NCI-H1105 (cell line): ENCODE results near the gene ATXN1.

Source experiments
- DNase-seq: peaks from one replicate; lab custom pipeline; 2025; lab: John Stamatoyannopoulos, UW

The ATXN1 gene

GRCh38 chr6:16533210-16533609, 228.1 kb downstream of the ATXN1 start:
- DNase-seq = no peak

- DNase-seq = no peak
These were observed 233.6 kb downstream of the ATXN1 start for GRCh38 chr6:16527691-16528090.

- DNase-seq = no peak
These were observed 236.9 kb downstream of the ATXN1 start for GRCh38 chr6:16524380-16524707.

- DNase-seq = no peak
These were observed 237.5 kb downstream of the ATXN1 start for GRCh38 chr6:16523606-16524379.

GRCh38 chr6:16522937-16523336, 238.3 kb downstream of the ATXN1 start:
- no peak for DNase-seq

GRCh38 chr6:16521528-16521927, 239.7 kb downstream of the ATXN1 start:
- DNase-seq = no peak

- DNase-seq = no peak
These were observed 241.7 kb downstream of the ATXN1 start for GRCh38 chr6:16519265-16520242.

- DNase-seq = no peak
These were observed 243.0 kb downstream of the ATXN1 start for GRCh38 chr6:16518265-16518664.

DNA sequence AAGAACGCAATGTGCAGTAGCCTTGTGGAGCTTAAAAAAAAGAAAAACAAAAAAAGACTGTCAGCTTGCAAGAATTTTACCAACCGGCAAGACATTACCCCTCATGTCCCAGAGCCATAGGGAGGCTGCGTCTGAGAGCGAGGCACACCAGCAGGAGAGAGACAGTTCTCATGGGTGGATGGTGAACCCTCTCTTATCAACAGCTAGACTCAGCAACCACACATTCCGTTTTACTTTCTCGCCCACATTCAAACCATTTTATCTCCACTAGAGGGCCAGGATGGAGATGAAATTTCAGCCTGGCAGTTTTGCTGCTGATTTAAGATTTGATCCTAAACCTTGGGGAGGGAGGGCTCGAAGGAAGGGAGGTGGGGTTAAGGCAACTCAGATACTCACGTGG, 247.0 kb downstream of the ATXN1 start:
- no peak for DNase-seq

DNA sequence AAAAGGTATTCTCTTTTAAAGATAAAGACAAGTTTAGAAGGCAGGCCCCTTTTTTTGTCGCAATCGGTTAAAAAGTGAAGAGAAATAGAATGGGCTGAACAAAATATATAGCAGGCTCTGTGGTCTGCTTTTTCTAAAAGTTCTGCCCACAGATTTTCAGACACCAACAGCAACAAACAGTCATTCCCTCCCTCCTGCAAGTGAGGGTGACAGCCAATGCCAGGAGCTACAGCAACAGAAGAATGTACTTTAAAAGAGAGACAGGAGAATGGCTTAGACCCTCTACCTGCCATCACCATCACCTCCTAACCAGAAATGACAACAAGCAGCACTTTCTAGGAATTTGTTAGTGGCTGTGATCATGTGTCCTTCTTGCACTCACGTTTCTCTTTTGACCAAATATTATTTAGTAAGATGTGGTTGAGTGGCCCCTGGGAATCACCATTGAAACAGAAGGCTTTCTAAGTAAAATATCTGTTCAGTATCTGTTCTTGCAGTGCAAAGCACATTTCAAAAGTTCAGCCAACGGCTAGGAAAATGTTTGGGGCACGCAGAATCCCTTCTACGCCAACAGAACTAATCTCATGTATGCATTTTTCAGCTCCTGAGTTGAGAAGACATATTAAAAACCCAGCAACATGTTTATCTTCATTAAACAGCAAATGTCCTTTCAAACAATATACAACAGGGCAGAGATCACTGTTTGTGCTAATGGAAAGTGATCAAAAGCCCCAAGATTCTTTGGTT, 248.5 kb downstream of the ATXN1 start:
- no peak for DNase-seq

GRCh38 chr6:16511723-16512489, 249.4 kb downstream of the ATXN1 start:
- DNase-seq = no peak

DNA sequence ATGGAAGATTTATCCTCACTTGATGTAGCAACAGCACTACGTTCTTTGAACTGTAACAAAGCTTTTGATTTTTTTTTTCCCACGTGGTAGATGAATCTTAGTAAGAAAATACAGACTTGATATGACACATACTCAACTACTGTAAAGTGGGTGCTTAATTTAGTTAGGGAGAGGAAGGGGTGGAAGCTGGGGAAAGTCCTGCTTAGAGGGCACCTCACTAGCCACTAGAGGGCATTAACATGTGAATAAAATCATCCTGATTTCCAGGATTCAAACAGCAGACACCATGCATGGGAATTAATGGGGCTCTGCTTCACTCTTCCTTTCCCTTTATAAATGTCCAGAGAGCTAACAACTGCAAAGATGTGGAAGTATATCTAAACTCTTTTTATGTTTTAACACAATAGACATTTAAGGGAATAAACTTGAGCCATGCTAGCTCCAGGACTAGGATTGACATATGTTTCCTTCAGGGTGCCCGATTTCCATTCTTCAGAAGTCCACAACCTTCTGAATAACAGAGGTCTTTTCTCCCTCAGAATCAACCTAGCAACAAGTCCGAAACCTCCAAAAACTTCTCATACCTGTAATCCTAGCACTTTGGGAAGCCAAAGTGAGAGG, 250.1 kb downstream of the ATXN1 start:
- no peak for DNase-seq

DNA sequence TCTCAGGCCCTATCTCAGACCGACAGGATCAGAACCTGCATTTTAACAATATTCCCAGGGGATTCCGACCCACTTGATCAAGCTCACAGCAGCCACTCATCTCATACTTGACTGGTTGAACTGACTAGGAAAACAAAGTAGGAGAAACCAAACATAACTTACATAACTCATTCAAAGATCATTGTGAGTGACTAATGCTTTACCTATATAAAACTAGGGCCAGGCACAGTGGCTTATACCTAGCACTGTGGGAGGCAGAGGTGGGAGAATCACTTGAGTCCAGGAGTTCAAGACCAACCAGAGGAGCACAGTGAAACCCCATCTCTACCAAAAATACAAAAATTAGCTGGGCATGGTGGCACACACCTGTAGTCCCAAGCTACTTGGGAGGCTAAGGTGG, 251.0 kb downstream of the ATXN1 start:
- DNase-seq = no peak

- no peak for DNase-seq
These were observed 252.3 kb downstream of the ATXN1 start for GRCh38 chr6:16508959-16509358.

GRCh38 chr6:16505711-16506357, 255.4 kb downstream of the ATXN1 start:
- no peak for DNase-seq

DNA sequence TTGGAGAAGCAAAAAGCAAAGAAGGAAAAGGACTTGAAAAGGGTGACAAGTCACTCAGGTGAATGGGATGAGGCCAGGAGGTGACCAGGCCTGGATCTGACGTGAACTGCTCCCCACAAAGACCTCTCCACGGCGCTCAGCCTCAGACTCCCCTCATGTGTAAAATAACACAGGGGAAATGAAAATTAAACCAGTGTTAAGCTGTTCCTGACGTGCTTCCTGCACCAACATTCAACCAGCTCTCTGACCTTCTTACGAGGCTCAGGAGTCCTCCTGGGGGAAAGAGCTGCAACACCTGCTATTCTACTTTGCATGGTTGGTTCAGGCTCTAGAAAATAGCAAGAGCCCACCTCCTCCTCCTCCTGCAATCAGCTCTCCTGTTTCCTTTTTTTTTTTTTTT, 256.7 kb downstream of the ATXN1 start:
- DNase-seq = no peak

DNA sequence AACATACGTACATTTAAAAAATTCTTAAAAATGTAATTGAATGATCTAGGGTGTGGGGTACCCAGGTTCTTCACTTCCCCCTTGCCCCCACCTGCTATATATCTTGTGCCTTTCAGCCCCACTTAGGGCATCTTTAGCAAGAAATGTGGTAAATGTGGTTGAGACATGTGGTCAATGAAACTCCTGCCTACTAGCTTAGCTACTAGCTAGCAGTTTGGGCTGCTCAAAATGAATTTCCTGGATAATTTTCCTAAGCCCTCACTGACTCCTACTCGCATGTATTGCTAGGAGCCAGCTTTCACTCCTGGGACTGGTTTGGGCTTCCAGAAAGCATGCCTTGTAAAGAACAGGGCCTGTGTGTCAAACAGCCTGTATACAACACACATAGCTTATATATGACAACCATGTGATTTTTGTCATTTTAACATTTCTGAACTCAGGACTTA, 257.3 kb downstream of the ATXN1 start:
- no peak for DNase-seq

- DNase-seq = no peak
These were observed 258.0 kb downstream of the ATXN1 start for GRCh38 chr6:16503241-16503775.

DNA sequence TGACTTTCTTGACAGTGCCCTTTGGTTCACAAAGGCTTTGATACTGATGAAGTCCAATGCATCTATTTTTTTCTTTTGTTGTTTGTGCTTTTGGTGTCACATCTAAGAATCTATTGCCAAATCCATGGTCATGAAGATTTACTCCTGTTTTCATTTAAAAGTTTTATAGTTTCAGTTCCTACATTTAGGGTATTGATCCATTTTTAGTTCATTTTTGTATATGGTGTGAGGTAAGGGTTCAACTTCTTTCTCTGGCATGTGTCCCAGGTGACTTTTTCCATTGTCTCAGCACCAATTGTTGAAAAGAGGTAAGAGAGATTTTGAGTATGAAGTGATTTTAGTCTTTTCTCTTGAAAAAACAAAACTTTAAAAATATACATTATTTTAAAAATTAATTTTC, 262.3 kb downstream of the ATXN1 start:
- DNase-seq = no peak

DNA sequence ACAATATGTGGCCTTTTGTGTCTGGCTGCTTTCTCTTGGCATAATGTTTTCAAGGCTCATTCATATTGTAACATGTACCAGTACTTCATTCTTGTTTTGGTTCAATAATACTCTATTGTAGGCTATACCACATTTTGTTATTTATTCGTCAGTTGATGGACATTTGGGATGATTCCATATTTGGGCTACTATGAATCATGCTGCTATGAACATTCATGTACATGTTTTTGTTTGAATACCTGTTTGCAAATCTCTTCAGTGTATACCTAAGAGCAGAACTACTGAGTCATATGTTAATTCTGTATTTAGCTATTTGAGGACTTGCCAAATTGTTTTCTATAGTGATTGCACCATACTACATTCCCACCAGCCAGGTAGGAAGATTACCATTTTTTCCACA, 263.0 kb downstream of the ATXN1 start:
- no peak for DNase-seq
